GM12878 (cell line): ENCODE measurements around the gene RHEBL1. TPM values are rescaled to one million over a fixed set of nuclear protein-coding genes. Genes with fewer than 3 reads are reported as not detected.

Experiments used
- ATAC-seq: fragments of 200-7000 bp; cut with Tn5 transposase; 3 replicates; pipeline ENCODE4 v1.9.1; 2020; ENCODE audit warnings: mild to moderate bottlenecking, moderate library complexity
- BruUV-seq: library from RNA; stranded (reverse); fragments of 400-500 nt; replicated peaks from 2 replicates; lab custom pipeline; 2021; lab: Mats Ljungman, UMichigan
- CTCF ChIA-PET: fragments of 300-600 bp; sonication (Branson Sonifier 250); formaldehyde crosslinking; extraction: SDS; loops from one replicate; lab custom pipeline; 2021; ENCODE audit warnings: inconsistent platforms; lab: Yijun Ruan, JAX
- POLR2A ChIA-PET: fragments of 350-600 bp; formaldehyde crosslinking; extraction: SDS; loops from one replicate; lab custom pipeline; 2021; ENCODE audit warnings: inconsistent platforms; lab: Charles Lee
- RAD21 ChIA-PET: fragments of 300-600 bp; sonication (Branson Sonifier 250); formaldehyde crosslinking; loops from one replicate; lab custom pipeline; 2023; ENCODE audit warnings: antibody characterized with exemption; ENCODE audit not compliant: unreplicated experiment; lab: Charles Lee
- SMC1A ChIA-PET: fragments of 300-600 bp; sonication (Branson Sonifier 250); formaldehyde crosslinking; loops from one replicate; lab custom pipeline; 2023; ENCODE audit not compliant: unreplicated experiment, uncharacterized antibody; lab: Charles Lee
- DNase-seq: peaks from one replicate; pipeline ENCODE4 v3.0.0-alpha.2; 2011; ENCODE audit warnings: low read depth, low spot score
- FAIRE-seq: peaks from 3 replicates; lab custom pipeline; 2011; peaks lifted over from hg19 to GRCh38; lab: Jason Lieb, UNC
- H2AFZ ChIP-seq: 2 replicates; pipeline ENCODE4 v1.6.0; 2011; ENCODE audit warnings: low read depth, low read length, control low read depth; ENCODE audit not compliant: control insufficient read depth
- H3K27ac ChIP-seq: 2 replicates; pipeline ENCODE4 v1.5.1; 2011; ENCODE audit warnings: control low read depth; ENCODE audit not compliant: control insufficient read depth, insufficient read depth
- H3K27me3 ChIP-seq, 2 experiments: replicated peaks in 1 of 2; 2 replicates each; pipeline versions ENCODE4 v1.6.0 to v1.6.1; 2011; ENCODE audit warnings: low read length in 1 of 2; ENCODE audit not compliant: control insufficient read depth in 2 of 2, insufficient read depth in 2 of 2
- H3K36me3 ChIP-seq, 2 experiments: 2 replicates each; pipeline ENCODE4 v1.5.1; 2011; ENCODE audit warnings: low read length in 1 of 2; ENCODE audit not compliant: control insufficient read depth in 2 of 2, insufficient read depth in 2 of 2
- H3K4me1 ChIP-seq: 2 replicates; pipeline ENCODE4 v1.6.1; 2011; ENCODE audit warnings: mild to moderate bottlenecking, low read length, moderate library complexity, mixed read lengths; ENCODE audit not compliant: control insufficient read depth, insufficient read depth
- H3K4me2 ChIP-seq: 2 replicates; pipeline ENCODE4 v1.6.0; 2011; ENCODE audit warnings: control low read depth; ENCODE audit not compliant: control insufficient read depth, insufficient read depth
- H3K4me3 ChIP-seq: fragments of 200-600 bp; sonication (generic); 2 replicates; pipeline ENCODE4 v1.5.1; 2016
- H3K79me2 ChIP-seq: 2 replicates; pipeline ENCODE4 v1.6.0; 2011; ENCODE audit warnings: low read length; ENCODE audit not compliant: control insufficient read depth, insufficient read depth
- H3K9ac ChIP-seq: 2 replicates; pipeline ENCODE4 v1.8.0; 2011; ENCODE audit warnings: low read length, control low read depth, mixed read lengths; ENCODE audit not compliant: control insufficient read depth, insufficient read depth
- H3K9me3 ChIP-seq: replicated peaks from 3 replicates; pipeline ENCODE4 v1.5.1; 2011; ENCODE audit warnings: mild to moderate bottlenecking, low read length; ENCODE audit not compliant: control insufficient read depth, insufficient read depth
- H4K20me1 ChIP-seq: 2 replicates; pipeline ENCODE4 v1.6.0; 2011; ENCODE audit not compliant: control insufficient read depth, insufficient read depth
- CTCF ChIP-seq, 3 experiments: IDR thresholded peaks in 2 of 3; conservative IDR thresholded peaks in 1 of 3; 2 replicates each; pipeline ENCODE4 v1.5.1; 2011; ENCODE audit warnings: low read depth in 3 of 3, low read length in 3 of 3, mild to moderate bottlenecking in 3 of 3, control low read depth in 2 of 3, moderate library complexity in 2 of 3, inconsistent platforms in 1 of 3, mixed read lengths in 1 of 3; ENCODE audit not compliant: control insufficient read depth in 2 of 3, insufficient read depth in 1 of 3; ENCODE audit errors: extremely low read depth in 1 of 3
- EED ChIP-seq: sonication (generic); IDR thresholded peaks from 2 replicates; pipeline ENCODE4 v1.6.1; 2016; ENCODE audit warnings: antibody characterized with exemption, low read depth
- FOXM1 ChIP-seq: IDR thresholded peaks from 2 replicates; pipeline ENCODE4 v1.6.1; 2012; ENCODE audit warnings: low read depth, mild to moderate bottlenecking, inconsistent platforms, low read length, moderate library complexity
- GABPA ChIP-seq: IDR thresholded peaks from 2 replicates; pipeline ENCODE4 v1.6.1; 2014; ENCODE audit warnings: antibody characterized with exemption, low read depth, mild to moderate bottlenecking, inconsistent platforms
- HDGF ChIP-seq: fragments of 450-650 bp; IDR thresholded peaks from 2 replicates; pipeline ENCODE4 v1.6.1; 2016; ENCODE audit warnings: antibody characterized with exemption
- IRF5 ChIP-seq: fragments of 450-650 bp; IDR thresholded peaks from 2 replicates; pipeline ENCODE4 v1.6.1; 2017; ENCODE audit warnings: borderline replicate concordance
- JUNB ChIP-seq: IDR thresholded peaks from 2 replicates; pipeline ENCODE4 v1.6.1; 2016; ENCODE audit warnings: antibody characterized with exemption, mild to moderate bottlenecking
- MYC ChIP-seq: IDR thresholded peaks from 2 replicates; pipeline ENCODE4 v1.6.1; 2011; ENCODE audit warnings: mild to moderate bottlenecking, low read length, moderate library complexity, inconsistent platforms; ENCODE audit not compliant: insufficient read depth, insufficient replicate concordance, insufficient read length, severe bottlenecking
- NFXL1 ChIP-seq: fragments of 450-650 bp; IDR thresholded peaks from 2 replicates; pipeline ENCODE4 v1.6.1; 2017; ENCODE audit warnings: antibody characterized with exemption, mild to moderate bottlenecking, borderline replicate concordance
- PAX8 ChIP-seq: fragments of 450-650 bp; IDR thresholded peaks from 2 replicates; pipeline ENCODE4 v1.6.1; 2017; ENCODE audit warnings: mild to moderate bottlenecking, moderate library complexity
- POU2F2 ChIP-seq: IDR thresholded peaks from 3 replicates; pipeline ENCODE4 v1.6.1; 2011; ENCODE audit warnings: low read depth, mild to moderate bottlenecking, low read length, borderline replicate concordance
- RAD21 ChIP-seq: IDR thresholded peaks from 2 replicates; pipeline ENCODE4 v1.6.1; 2011; ENCODE audit warnings: mild to moderate bottlenecking, low read depth, low read length, moderate library complexity; ENCODE audit not compliant: insufficient read depth
- SMC3 ChIP-seq: IDR thresholded peaks from 2 replicates; pipeline ENCODE4 v1.6.1; 2011; ENCODE audit warnings: low read length, improper control_type of control experiment, borderline replicate concordance
- ZBED1 ChIP-seq: IDR thresholded peaks from 2 replicates; pipeline ENCODE4 v1.6.1; 2016; ENCODE audit warnings: borderline replicate concordance
- ZBTB33 ChIP-seq: fragments of 450-650 bp; IDR thresholded peaks from 2 replicates; pipeline ENCODE4 v1.6.1; 2017; ENCODE audit warnings: mild to moderate bottlenecking
- ZSCAN29 ChIP-seq: fragments of 450-650 bp; IDR thresholded peaks from 2 replicates; pipeline ENCODE4 v1.6.1; 2017; ENCODE audit warnings: mild to moderate bottlenecking, moderate library complexity
- WGBS: methylation state at CpG from one replicate; pipeline ENCODE4 v1.1.6; 2016; ENCODE audit warnings: low lambda C conversion rate; ENCODE audit not compliant: insufficient replicate concordance, insufficient coverage; ENCODE audit errors: missing lambda C conversion rate; 5-methylcytosine and 5-hydroxymethylcytosine counted together
- in situ Hi-C: fragments of 300-500 bp; cut with MboI; formaldehyde crosslinking; loops from 9 replicates; pipeline ENCODE4 v1.14.3; 2018; ENCODE audit warnings: mixed read lengths
- intact Hi-C: fragments of 100-400 bp; cut with micrococcal nuclease; formaldehyde crosslinking; loops from one replicate; pipeline ENCODE4 v1.14.2; 2022; ENCODE audit not compliant: unreplicated experiment
- polyA plus RNA-seq, 11 experiments: library from polyadenylated mRNA; depleted of rRNA in 4 of 11; unstranded in 6 of 11; stranded (reverse) in 5 of 11; fragments of >200 nt; fragmentation: Nextera tagmentation in 4 of 11; fragmentation: Illumina TruSeq in 1 of 11; extraction: Ambion mirVana in 4 of 11; extraction: Trizol in 1 of 11; gene quantifications; 1 replicate in 1 of 11; 2 replicates in 10 of 11; pipeline versions ENCODE4 v1.2.1 to v1.2.3, GENCODE V29; 2011 to 2016; ENCODE audit warnings: inconsistent platforms in 2 of 11, missing spikeins in 2 of 11, low read depth in 1 of 11
- total RNA-seq, 4 experiments: library from RNA; depleted of rRNA in 3 of 4; stranded (reverse); fragments of >200 nt in 3 of 4; fragmentation: Illumina TruSeq in 1 of 4; extraction: Trizol in 1 of 4; gene quantifications; 2 replicates each; pipeline versions ENCODE4 v1.2.1 to v1.2.3, GENCODE V29; 2013 to 2021

Gene RHEBL1
- total and polyA plus RNA-seq, 10 of the 15 experiments (the other 5 are each of a cell fraction or from before 2014, with no cell fraction given): 5.9 to 18.7 (median 12.0) TPM

GRCh38 chr12:49088150-49088931 is 18.6 kb upstream of the RHEBL1 start:
- ChIA-PET CTCF (interaction anchor here (0.5 to 7.0 kb wide), 47 partner anchors 9 to 483 kb away, joined by 3 to 254 read pairs (median 5); partner anchors contain the start of genes LMBR1L, RHEBL1, TROAP and TUBA1A), POLR2A (interaction anchor here (0.6 to 1.5 kb wide), 12 partner anchors 10 to 296 kb away, joined by 3 to 8 read pairs (median 4); partner anchors contain the start of gene TUBA1B), RAD21 (interaction anchor here (0.7 to 4.4 kb wide), 15 partner anchors 8 to 151 kb away, joined by 3 to 39 read pairs (median 5); partner anchors contain the start of genes RHEBL1 and TUBA1B), SMC1A (interaction anchor here (0.6 to 6.1 kb wide), 24 partner anchors 8 to 418 kb away, joined by 3 to 82 read pairs (median 4); partner anchors contain the start of genes LMBR1L, RHEBL1 and TUBA1B)
- BruUV-seq: no TSS peak
- peak; percentile 96 for ATAC-seq
- Histone ChIP-seq H3K27me3 (peaks cover 27 to 35% of the 10 kb centered on the region in 2 experiments; a peak in 3 of 4 replicates), H4K20me1 (no peaks in the 10 kb centered on the region), H2AFZ (peak overlapping the region; percentile 80), H3K4me3 (0 out of 2 replicates have a peak overlapping the region, but pooled peaks have one; percentile 5), H3K9ac (no peak overlapping the region), H3K4me1 (peaks cover 3% of the 10 kb centered on the region; the same call in 1 of the 2 replicates), H3K79me2 (no peaks in the 10 kb centered on the region), H3K4me2 (peak overlapping the region; percentile 0; the same call in 1 of the 2 replicates), H3K27ac (no peak overlapping the region), H3K9me3 (no peaks in the 10 kb centered on the region), H3K36me3 (no peaks in the 10 kb centered on the region)
- DNase-seq: peak; percentile 44
- WGBS: 3% methylated on average over 18 of the region's 18 CpGs
- in situ Hi-C loops: no loop called here
- intact Hi-C loops: loop anchor here (1.0 to 2.0 kb wide), 3 partner anchors 24 to 146 kb away; no protein-coding TSS in a partner anchor
- FAIRE-seq: peak; percentile 99
- TF ChIP-seq GABPA (no peak), JUNB (no peak), SMC3 (peak; percentile 76), NFXL1 (no peak), ZSCAN29 (no peak), ZBTB33 (no peak), POU2F2 (peak; percentile 98; the same call in 2 of the 3 replicates), EED (no peak), RAD21 (peak; percentile 76), IRF5 (no peak), PAX8 (no peak), HDGF (0 out of 2 replicates have a peak, but pooled peaks have one; percentile 31), CTCF (IDR thresholded peaks at IDR 0.05 in 2 of 3, conservative IDR thresholded peaks at IDR 0.05 in 1 of 3; ENCODE audit: control insufficient read depth in 2 of 3, extremely low read depth in 1 of 3, insufficient read depth in 1 of 3, low read depth in 3 of 3, low read length in 3 of 3) (peak; percentile 92 to 95 (median 94)), MYC (no peak), FOXM1 (no peak), ZBED1 (no peak)
